HG03108 (cell line): ENCODE results near the gene SPIC.

Experiments
- ATAC-seq: cut with Tn5 transposase; IDR thresholded peaks from one replicate; pipeline ENCODE4 v1.9.1; 2021; ENCODE audit warnings: moderate library complexity; ENCODE audit not compliant: unreplicated experiment

Gene SPIC

GRCh38 chr12:101527682-101528081, 52.5 kb downstream of the SPIC start:
- ATAC-seq: no peak

- ATAC-seq: no peak
Measured at GRCh38 chr12:101536069-101536674, 61.0 kb downstream of the SPIC start.
